Measurements from ENCODE around the gene PABPN1L.

Gene PABPN1L

GRCh38 chr16:88865742-88866141 lies 718 bp downstream of the PABPN1L start:
- TF ChIP-seq SIN3A (IDR thresholded peaks at IDR 0.05; ENCODE audit: borderline replicate concordance, insufficient read depth, low read length) = no peak
- no peak for TF ChIP-seq POLR2AphosphoS5 (IDR thresholded peaks at IDR 0.05; ENCODE audit: low read depth, low read length)
- no peak for TF ChIP-seq REST (IDR thresholded peaks at IDR 0.05; ENCODE audit: insufficient read depth in 1 of 2, low read depth in 2 of 2, low read length in 2 of 2)
- no peak for TF ChIP-seq FOXP2 (optimal IDR thresholded peaks at IDR 0.05; ENCODE audit: borderline replicate concordance, extremely low read depth, extremely low read length, insufficient read depth)
- TF ChIP-seq TAF1 (IDR thresholded peaks at IDR 0.05; ENCODE audit: borderline replicate concordance, insufficient read depth, low read length) = no peak

GRCh38 chr16:88865310-88865709 lies 1.1 kb downstream of the PABPN1L start:
- TF ChIP-seq SIN3A (IDR thresholded peaks at IDR 0.05; ENCODE audit: borderline replicate concordance, insufficient read depth, low read length) (no peak), REST (IDR thresholded peaks at IDR 0.05; ENCODE audit: insufficient read depth in 1 of 2, low read depth in 2 of 2, low read length in 2 of 2) (no peak), TAF1 (IDR thresholded peaks at IDR 0.05; ENCODE audit: borderline replicate concordance, insufficient read depth, low read length) (no peak), FOXP2 (optimal IDR thresholded peaks at IDR 0.05; ENCODE audit: borderline replicate concordance, extremely low read depth, extremely low read length, insufficient read depth) (no peak), POLR2AphosphoS5 (IDR thresholded peaks at IDR 0.05; ENCODE audit: low read depth, low read length) (no peak)

GRCh38 chr16:88864521-88864920 lies 1.9 kb downstream of the PABPN1L start:
- TF ChIP-seq POLR2AphosphoS5 (IDR thresholded peaks at IDR 0.05; ENCODE audit: low read depth, low read length) = no peak
- no peak for TF ChIP-seq REST (IDR thresholded peaks at IDR 0.05; ENCODE audit: insufficient read depth in 1 of 2, low read depth in 2 of 2, low read length in 2 of 2)
- TF ChIP-seq SIN3A (IDR thresholded peaks at IDR 0.05; ENCODE audit: borderline replicate concordance, insufficient read depth, low read length) = no peak

GRCh38 chr16:88864099-88864498 lies 2.4 kb downstream of the PABPN1L start:
- TF ChIP-seq SIN3A (IDR thresholded peaks at IDR 0.05; ENCODE audit: borderline replicate concordance, insufficient read depth, low read length) (no peak), TAF1 (IDR thresholded peaks at IDR 0.05; ENCODE audit: borderline replicate concordance, insufficient read depth, low read length) (no peak), REST (IDR thresholded peaks at IDR 0.05; ENCODE audit: insufficient read depth in 1 of 2, low read depth in 2 of 2, low read length in 2 of 2) (no peak), POLR2AphosphoS5 (IDR thresholded peaks at IDR 0.05; ENCODE audit: low read depth, low read length) (no peak), FOXP2 (optimal IDR thresholded peaks at IDR 0.05; ENCODE audit: borderline replicate concordance, extremely low read depth, extremely low read length, insufficient read depth) (no peak)

GRCh38 chr16:88863426-88863825 lies 3.0 kb downstream of the PABPN1L start:
- TF ChIP-seq SIN3A (IDR thresholded peaks at IDR 0.05; ENCODE audit: borderline replicate concordance, insufficient read depth, low read length) (no peak), POLR2AphosphoS5 (IDR thresholded peaks at IDR 0.05; ENCODE audit: low read depth, low read length) (no peak), FOXP2 (optimal IDR thresholded peaks at IDR 0.05; ENCODE audit: borderline replicate concordance, extremely low read depth, extremely low read length, insufficient read depth) (no peak), REST (IDR thresholded peaks at IDR 0.05; ENCODE audit: insufficient read depth in 1 of 2, low read depth in 2 of 2, low read length in 2 of 2) (no peak)

Data from PFSK-1 (cell line).